ENCODE data around the gene TTLL12.

TTLL12 gene

DNA sequence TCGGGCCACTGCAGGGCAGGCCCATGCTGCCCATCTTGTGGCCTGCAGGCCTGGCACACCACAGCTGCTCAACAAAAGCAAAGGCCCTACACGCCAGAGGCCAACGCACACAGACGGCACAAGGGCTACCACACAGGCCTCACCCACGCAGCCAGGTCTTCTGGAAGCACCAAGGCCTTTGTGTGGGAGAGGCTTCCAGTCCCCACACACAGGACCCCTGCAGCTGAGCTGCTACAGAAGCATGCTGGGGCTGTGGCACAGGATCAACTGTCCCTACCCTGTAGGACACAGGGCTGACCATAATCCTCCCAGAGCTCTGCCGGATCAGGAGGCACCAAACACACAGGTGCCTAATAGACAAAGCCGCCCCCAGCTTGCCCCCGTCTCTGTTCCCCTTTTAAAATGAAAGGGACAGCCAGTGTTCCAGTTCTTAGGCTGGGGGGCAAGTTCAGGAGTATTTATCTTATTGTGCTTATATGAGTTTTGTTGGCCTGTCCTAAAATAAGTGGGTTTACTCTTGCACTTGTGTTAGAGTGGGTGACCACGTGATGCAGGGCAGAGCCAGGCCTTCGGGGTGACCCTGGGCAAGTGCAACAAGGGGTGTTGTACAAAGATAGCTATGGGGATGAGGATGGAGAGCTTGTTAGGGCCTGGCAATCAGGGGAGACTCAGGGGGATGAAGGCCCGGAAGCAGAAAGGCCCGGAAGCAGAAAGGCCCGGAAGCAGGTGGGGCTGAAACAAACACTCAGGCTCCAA, 5.4 kb downstream of the TTLL12 start:
- Histone ChIP-seq H3K27me3 (ENCODE audit: control insufficient read depth, low read length) (no peaks in the 10 kb centered on the region), H3K4me2 (ENCODE audit: low read length) (no peak overlapping the region), H3K4me3 (ENCODE audit: low read length) (no peak overlapping the region), H3K4me1 (ENCODE audit: control insufficient read depth, low read length) (peaks cover 10% of the 10 kb centered on the region), H3K9me2 (replicated peaks; ENCODE audit: control insufficient read depth, low read length) (no peaks in the 10 kb centered on the region), H3K27ac (ENCODE audit: low read depth, low read length) (no peak overlapping the region), H3F3A (ENCODE audit: control insufficient read depth, insufficient read depth) (no peaks in the 10 kb centered on the region), H3K9me3 (ENCODE audit: control insufficient read depth, insufficient read depth, low read length) (no peaks in the 10 kb centered on the region), H4K20me1 (ENCODE audit: control insufficient read depth, insufficient read depth, low read depth, low read length) (peaks cover 6% of the 10 kb centered on the region), H3K79me2 (ENCODE audit: control insufficient read depth, low read length) (peaks cover 45% of the 10 kb centered on the region), H3K36me3 (ENCODE audit: control insufficient read depth, low read length) (peaks cover 72% of the 10 kb centered on the region)
- no peak for TF ChIP-seq EZH2phosphoT487 (IDR thresholded peaks at IDR 0.05; ENCODE audit: borderline replicate concordance, low read length)
- TF ChIP-seq CTCF (IDR thresholded peaks at IDR 0.05; ENCODE audit: low read depth, low read length, poor library complexity, severe bottlenecking), result no peak

DNA sequence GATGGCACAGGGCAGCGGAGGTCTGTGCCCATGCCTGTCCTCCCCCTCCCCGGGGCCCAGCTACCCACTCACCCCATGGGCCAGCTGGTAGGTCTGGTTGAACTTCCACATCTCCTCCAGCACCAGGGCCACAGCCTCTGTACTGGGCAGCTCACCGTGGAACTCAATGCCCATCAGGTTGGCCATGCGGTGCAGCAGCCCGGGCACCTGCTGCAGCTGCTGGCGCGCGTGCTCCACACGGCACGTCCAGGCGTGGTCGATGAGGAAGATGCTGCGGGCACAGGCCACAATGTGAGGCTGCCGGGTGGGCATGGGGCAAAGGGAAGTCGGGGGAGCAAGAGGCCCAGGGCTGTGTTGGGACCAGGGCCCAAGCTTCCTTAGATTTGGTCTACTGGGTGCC, 6.3 kb downstream of the TTLL12 start:
- H4K20me1 ChIP-seq (ENCODE audit: control insufficient read depth, insufficient read depth, low read depth, low read length), result peaks cover 4% of the 10 kb centered on the region
- no peaks in the 10 kb centered on the region for H3K9me2 ChIP-seq (replicated peaks; ENCODE audit: control insufficient read depth, low read length)
- H3K27ac ChIP-seq (ENCODE audit: low read depth, low read length), result no peak overlapping the region
- no peaks in the 10 kb centered on the region for H3K9me3 ChIP-seq (ENCODE audit: control insufficient read depth, insufficient read depth, low read length)
- peaks cover 5% of the 10 kb centered on the region for H3K4me1 ChIP-seq (ENCODE audit: control insufficient read depth, low read length)
- peaks cover 36% of the 10 kb centered on the region for H3K79me2 ChIP-seq (ENCODE audit: control insufficient read depth, low read length)
- no peak overlapping the region for H3K4me2 ChIP-seq (ENCODE audit: low read length)
- peaks cover 68% of the 10 kb centered on the region for H3K36me3 ChIP-seq (ENCODE audit: control insufficient read depth, low read length)
- TF ChIP-seq CTCF (IDR thresholded peaks at IDR 0.05; ENCODE audit: low read depth, low read length, poor library complexity, severe bottlenecking), result no peak
- TF ChIP-seq EZH2phosphoT487 (IDR thresholded peaks at IDR 0.05; ENCODE audit: borderline replicate concordance, low read length), result no peak
- H3K4me3 ChIP-seq (ENCODE audit: low read length), result no peak overlapping the region
- no peaks in the 10 kb centered on the region for H3F3A ChIP-seq (ENCODE audit: control insufficient read depth, insufficient read depth)
- H3K27me3 ChIP-seq (ENCODE audit: control insufficient read depth, low read length), result no peaks in the 10 kb centered on the region

GRCh38 chr22:43179911-43180195, 7.1 kb downstream of the TTLL12 start:
- H3K36me3 ChIP-seq (ENCODE audit: control insufficient read depth, low read length), result peaks cover 69% of the 10 kb centered on the region
- no peak overlapping the region for H3K4me2 ChIP-seq (ENCODE audit: low read length)
- H3K79me2 ChIP-seq (ENCODE audit: control insufficient read depth, low read length), result peaks cover 30% of the 10 kb centered on the region
- H4K20me1 ChIP-seq (ENCODE audit: control insufficient read depth, insufficient read depth, low read depth, low read length), result no peaks in the 10 kb centered on the region; the same call in 1 of the 2 replicates
- no peaks in the 10 kb centered on the region for H3K27me3 ChIP-seq (ENCODE audit: control insufficient read depth, low read length)
- no peaks in the 10 kb centered on the region for H3F3A ChIP-seq (ENCODE audit: control insufficient read depth, insufficient read depth)
- H3K9me2 ChIP-seq (replicated peaks; ENCODE audit: control insufficient read depth, low read length), result no peaks in the 10 kb centered on the region
- no peak overlapping the region for H3K27ac ChIP-seq (ENCODE audit: low read depth, low read length)
- no peak overlapping the region for H3K4me3 ChIP-seq (ENCODE audit: low read length)
- H3K9me3 ChIP-seq (ENCODE audit: control insufficient read depth, insufficient read depth, low read length), result no peaks in the 10 kb centered on the region
- no peak for TF ChIP-seq CTCF (IDR thresholded peaks at IDR 0.05; ENCODE audit: low read depth, low read length, poor library complexity, severe bottlenecking)
- no peak for TF ChIP-seq EZH2phosphoT487 (IDR thresholded peaks at IDR 0.05; ENCODE audit: borderline replicate concordance, low read length)
- H3K4me1 ChIP-seq (ENCODE audit: control insufficient read depth, low read length), result no peaks in the 10 kb centered on the region; the same call in 1 of the 2 replicates
